GM18511 (cell line): ENCODE data around the gene GPC2.

Source experiments
- ATAC-seq: cut with Tn5 transposase; IDR thresholded peaks from one replicate; pipeline ENCODE4 v1.9.1; 2021; ENCODE audit warnings: mild to moderate bottlenecking, moderate library complexity; ENCODE audit not compliant: unreplicated experiment

GPC2 gene

GRCh38 chr7:100126239-100126930 is 50.8 kb downstream of the GPC2 start:
- peak; percentile 37 for ATAC-seq

- ATAC-seq = no peak
These were observed 52.6 kb downstream of the GPC2 start for GRCh38 chr7:100124301-100125230.

- ATAC-seq = no peak
These were observed 54.6 kb downstream of the GPC2 start for GRCh38 chr7:100122568-100122967.

- no peak for ATAC-seq
These were observed 55.1 kb downstream of the GPC2 start for GRCh38 chr7:100122067-100122466.

- ATAC-seq = no peak
These were observed 56.5 kb downstream of the GPC2 start for GRCh38 chr7:100120733-100121036.

- ATAC-seq = peak; percentile 28
These were observed 57.0 kb downstream of the GPC2 start for GRCh38 chr7:100119970-100120732.
